GM12865 (cell line): ENCODE results near the gene KCNQ4.

Experiments used
- DNase-seq: peaks from one replicate; pipeline ENCODE4 v3.0.0; 2010; ENCODE audit warnings: low read depth
- H3K4me3 ChIP-seq: 2 replicates; pipeline ENCODE4 v1.5.1; 2011; ENCODE audit warnings: mild to moderate bottlenecking, low read depth, low read length, control low read depth
- TF ChIP-seq, protein P1 (sequence below): IDR thresholded peaks from 2 replicates; pipeline ENCODE4 v1.5.1; 2011; ENCODE audit warnings: low read length, control low read depth, low read depth, inconsistent platforms; ENCODE audit not compliant: insufficient read depth; ENCODE audit errors: missing control alignments

The KCNQ4 gene

DNA sequence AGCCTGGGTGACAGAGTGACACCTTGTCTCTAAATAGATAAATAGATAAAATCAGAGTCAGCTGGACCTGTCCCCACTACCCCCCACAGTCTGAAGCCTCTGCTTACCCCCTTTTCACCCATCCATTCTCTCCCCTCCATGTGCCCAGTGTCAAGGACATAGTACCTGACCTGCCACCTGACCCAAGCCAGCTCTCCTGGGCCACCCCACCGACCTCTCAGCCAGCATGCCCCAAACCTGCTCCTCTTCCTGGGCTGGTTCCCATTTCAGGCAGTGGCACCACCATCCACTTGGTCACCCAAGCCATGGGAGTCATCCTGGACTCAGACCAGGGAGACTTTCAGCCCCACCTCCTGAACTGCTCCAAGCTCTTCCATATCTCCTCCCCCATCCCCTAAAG, 50.4 kb downstream of the KCNQ4 start:
- TF ChIP-seq, protein P1, sequence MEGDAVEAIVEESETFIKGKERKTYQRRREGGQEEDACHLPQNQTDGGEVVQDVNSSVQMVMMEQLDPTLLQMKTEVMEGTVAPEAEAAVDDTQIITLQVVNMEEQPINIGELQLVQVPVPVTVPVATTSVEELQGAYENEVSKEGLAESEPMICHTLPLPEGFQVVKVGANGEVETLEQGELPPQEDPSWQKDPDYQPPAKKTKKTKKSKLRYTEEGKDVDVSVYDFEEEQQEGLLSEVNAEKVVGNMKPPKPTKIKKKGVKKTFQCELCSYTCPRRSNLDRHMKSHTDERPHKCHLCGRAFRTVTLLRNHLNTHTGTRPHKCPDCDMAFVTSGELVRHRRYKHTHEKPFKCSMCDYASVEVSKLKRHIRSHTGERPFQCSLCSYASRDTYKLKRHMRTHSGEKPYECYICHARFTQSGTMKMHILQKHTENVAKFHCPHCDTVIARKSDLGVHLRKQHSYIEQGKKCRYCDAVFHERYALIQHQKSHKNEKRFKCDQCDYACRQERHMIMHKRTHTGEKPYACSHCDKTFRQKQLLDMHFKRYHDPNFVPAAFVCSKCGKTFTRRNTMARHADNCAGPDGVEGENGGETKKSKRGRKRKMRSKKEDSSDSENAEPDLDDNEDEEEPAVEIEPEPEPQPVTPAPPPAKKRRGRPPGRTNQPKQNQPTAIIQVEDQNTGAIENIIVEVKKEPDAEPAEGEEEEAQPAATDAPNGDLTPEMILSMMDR: no peak
- H3K4me3 ChIP-seq: no peak overlapping the region
- DNase-seq: no peak

DNA sequence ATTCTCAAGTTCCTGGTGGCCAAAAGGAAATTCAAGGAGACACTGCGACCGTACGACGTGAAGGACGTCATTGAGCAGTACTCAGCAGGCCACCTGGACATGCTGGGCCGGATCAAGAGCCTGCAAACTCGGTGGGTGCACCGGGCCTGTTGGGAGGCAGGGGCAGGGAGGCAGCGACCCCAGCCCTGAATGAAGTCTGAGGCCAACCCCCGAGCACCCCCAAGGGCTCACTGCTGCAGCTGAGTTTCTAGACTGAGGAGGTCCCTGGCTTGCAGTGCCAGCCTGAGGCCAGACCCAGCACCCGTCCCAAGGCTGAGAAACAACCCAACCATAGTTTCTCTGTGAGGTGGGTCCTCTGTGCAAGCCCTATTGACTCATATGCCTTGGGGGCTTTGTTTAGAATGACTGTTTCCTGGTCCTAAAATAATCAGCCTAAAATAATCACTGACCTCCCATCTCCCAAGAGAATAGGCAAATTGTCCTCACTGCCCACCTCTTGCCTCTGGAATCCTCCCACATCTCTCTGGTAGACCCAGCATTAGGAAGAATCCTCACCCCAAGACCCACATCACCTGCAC, 51.5 kb downstream of the KCNQ4 start:
- TF ChIP-seq, protein P1: no peak
- H3K4me3 ChIP-seq: no peak overlapping the region
- no peak for DNase-seq

DNA sequence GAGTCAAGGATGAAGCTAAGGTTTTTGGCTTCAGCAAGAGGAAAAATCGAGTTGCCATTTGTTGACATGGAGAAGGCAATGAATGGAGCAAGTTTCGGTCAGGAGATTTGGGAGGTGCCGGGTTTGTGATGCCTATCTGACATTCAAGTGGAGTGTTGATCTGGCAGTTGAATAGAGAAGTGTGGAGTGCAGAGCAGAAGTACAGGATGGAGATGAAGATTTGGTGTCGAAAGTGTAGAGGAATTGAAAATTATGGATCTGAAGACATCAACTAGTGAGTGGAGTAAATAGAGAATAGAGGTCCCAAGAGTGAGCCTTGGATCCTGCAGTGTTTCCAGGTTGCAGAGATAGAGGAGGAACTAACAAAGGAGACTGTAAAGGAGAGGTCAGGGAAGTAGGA, 52.7 kb downstream of the KCNQ4 start:
- TF ChIP-seq, protein P1: no peak
- H3K4me3 ChIP-seq: no peak overlapping the region
- DNase-seq: no peak

DNA sequence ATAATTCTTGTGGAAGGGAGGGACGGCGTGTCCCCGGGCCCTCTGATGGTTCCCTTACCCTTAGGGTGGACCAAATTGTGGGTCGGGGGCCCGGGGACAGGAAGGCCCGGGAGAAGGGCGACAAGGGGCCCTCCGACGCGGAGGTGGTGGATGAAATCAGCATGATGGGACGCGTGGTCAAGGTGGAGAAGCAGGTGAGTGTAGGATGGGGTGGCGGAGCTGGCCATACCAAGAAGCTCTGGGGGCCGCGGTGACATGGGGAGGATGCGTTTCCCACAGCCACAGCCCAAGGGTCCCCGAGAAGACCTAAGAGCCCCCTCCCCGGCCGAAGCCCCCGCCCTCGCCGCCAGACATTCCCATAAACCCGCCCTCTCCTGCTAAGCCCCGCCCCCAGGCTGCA, 54.0 kb downstream of the KCNQ4 start:
- no peak overlapping the region for H3K4me3 ChIP-seq
- no peak for DNase-seq
- TF ChIP-seq, protein P1: no peak

DNA sequence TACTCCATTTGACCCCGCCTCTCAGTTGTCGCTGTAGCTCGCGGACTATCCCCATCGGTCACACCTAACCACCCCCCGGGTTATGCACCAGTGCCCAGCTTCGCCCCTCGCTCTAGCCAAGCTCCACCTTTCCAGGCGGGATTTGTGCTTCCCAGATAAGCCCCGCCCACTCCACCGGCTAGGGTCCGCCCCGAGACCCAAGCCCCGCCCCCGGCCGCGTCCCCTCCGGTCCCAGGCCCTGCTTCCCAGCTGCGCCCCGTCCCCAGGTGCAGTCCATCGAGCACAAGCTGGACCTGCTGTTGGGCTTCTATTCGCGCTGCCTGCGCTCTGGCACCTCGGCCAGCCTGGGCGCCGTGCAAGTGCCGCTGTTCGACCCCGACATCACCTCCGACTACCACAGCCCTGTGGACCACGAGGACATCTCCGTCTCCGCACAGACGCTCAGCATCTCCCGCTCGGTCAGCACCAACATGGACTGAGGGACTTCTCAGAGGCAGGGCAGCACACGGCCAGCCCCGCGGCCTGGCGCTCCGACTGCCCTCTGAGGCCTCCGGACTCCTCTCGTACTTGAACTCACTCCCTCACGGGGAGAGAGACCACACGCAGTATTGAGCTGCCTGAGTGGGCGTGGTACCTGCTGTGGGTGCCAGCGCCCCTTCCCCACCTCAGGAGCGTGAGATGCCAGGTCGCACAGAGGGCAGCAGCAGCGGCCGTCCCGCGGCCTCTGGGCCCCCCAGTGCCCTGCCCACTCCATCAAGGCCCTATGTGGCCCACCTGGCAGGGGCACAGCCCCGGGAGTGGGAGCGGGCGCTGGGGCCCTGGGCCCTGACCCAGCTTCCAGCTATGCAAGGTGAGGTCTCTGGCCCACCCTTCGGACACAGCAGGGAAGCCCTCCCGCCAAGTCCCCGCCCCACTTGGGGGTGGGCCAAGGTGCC, 54.7 kb downstream of the KCNQ4 start:
- H3K4me3 ChIP-seq: no peak overlapping the region
- no peak for DNase-seq
- TF ChIP-seq, protein P1: no peak

DNA sequence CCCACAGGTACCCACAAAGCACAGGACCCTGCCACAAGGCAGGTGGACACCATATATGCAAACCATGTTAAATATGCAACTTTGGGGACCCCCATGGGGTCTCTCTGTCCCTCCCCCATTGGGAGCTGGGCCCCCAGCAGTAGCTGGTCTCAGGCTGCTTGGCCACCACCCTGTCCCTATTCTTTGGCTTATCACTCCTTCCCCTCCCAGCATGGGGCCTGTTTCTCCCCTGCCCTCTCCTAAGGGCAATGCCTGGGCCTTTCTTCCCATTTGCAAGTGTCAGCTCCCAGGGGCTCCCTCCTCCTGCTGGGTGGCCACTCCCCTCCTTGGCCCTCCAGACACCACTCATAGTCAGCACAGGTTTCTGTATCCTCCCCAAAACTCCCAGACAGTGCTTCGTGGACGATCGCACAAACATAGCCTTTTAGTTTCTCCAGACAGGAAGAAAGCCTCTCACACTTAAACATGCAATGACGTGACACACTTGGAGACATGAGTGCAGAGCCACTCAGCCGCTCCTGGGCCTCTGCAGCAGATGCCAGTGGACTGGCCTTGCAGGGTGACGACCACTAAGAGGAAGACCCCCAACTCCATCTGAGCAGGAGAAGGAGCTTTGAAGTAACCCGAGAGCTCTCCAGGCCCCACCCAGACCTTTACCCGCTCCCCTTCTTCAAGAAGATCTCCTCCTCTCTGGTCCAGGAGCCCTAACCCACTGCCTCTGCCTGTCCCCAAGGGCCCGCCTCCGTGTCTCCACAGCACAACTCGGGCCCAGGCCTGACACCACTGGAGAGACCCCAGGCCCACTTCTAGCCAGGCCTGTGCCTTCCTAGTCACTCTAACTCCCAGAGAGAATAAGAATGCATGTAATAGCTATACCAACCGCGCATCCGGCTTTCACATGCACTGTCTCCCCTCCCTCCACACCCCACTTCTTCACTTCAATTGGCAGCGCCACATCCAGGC, 55.7 kb downstream of the KCNQ4 start:
- no peak for DNase-seq
- TF ChIP-seq, protein P1: no peak
- no peak overlapping the region for H3K4me3 ChIP-seq
